HCT116 (cell line): ENCODE measurements around the gene TMEM9. TPM values are rescaled to one million over a fixed set of nuclear protein-coding genes. Genes with fewer than 3 reads are reported as not detected.

ENCODE experiments used
- ATAC-seq: fragments of 200-7000 bp; cut with Tn5 transposase; 2 replicates; pipeline ENCODE4 v1.9.1; 2020; ENCODE audit warnings: mild to moderate bottlenecking, moderate library complexity
- BruUV-seq: library from RNA; stranded (reverse); fragments of 400-500 nt; replicated peaks from 2 replicates; lab custom pipeline; 2021; lab: Mats Ljungman, UMichigan
- CTCF ChIA-PET: fragments of 300-600 bp; sonication (Branson Sonifier 250); formaldehyde crosslinking; loops from one replicate; lab custom pipeline; 2021; ENCODE audit warnings: antibody characterized with exemption; lab: Charles Lee
- POLR2A ChIA-PET: fragments of 300-600, 350-600 bp; sonication (Branson Sonifier 250); formaldehyde crosslinking; loops from one replicate; lab custom pipeline; 2021; ENCODE audit warnings: antibody characterized with exemption; lab: Charles Lee
- RAD21 ChIA-PET, 2 experiments: fragments of 300-600 bp; sonication (Branson Sonifier 250); formaldehyde crosslinking; loops; one replicate each; lab custom pipeline; 2023; ENCODE audit warnings: low total read pairs in 2 of 2; ENCODE audit not compliant: uncharacterized antibody in 2 of 2, unreplicated experiment in 2 of 2, low non-redundant PET in 1 of 2; lab: Charles Lee
- DNase-seq: peaks from one replicate; pipeline ENCODE4 v3.0.0-alpha.2; 2010; ENCODE audit warnings: low read depth, low spot score
- H2AFZ ChIP-seq: fragments of 200-600 bp; shearing (Covaris generic), sonication (generic); 2 replicates; pipeline ENCODE4 v1.6.1; 2017; ENCODE audit warnings: low read depth, mixed run types, mixed read lengths, antibody characterized with exemption, low read length; ENCODE audit not compliant: poor library complexity, severe bottlenecking
- H3K27ac ChIP-seq: 2 replicates; pipeline ENCODE4 v1.5.1; 2012; ENCODE audit warnings: low read depth, low read length
- H3K27me3 ChIP-seq: fragments of 200-600 bp; sonication (generic); 2 replicates; pipeline ENCODE4 v1.6.1; 2016; ENCODE audit warnings: mixed run types, low read length, mixed read lengths; ENCODE audit not compliant: insufficient read depth
- H3K36me3 ChIP-seq, 2 experiments: fragments of 200-500 bp in 1 of 2; fragments of 200-600 bp in 1 of 2; sonication (Bioruptor generic) in 1 of 2; sonication (generic) in 1 of 2; 2 replicates each; pipeline versions ENCODE4 v1.5.1 to v1.6.1; 2014 to 2016; ENCODE audit warnings: low read length in 2 of 2, inconsistent platforms in 1 of 2, mixed read lengths in 1 of 2, mixed run types in 1 of 2; ENCODE audit not compliant: insufficient read depth in 2 of 2, control insufficient read depth in 1 of 2
- H3K4me1 ChIP-seq, 2 experiments: fragments of 200-600 bp in 1 of 2; sonication (generic) in 1 of 2; 2 replicates each; pipeline versions ENCODE4 v1.5.1 to v1.6.1; 2012 to 2017; ENCODE audit warnings: low read length in 2 of 2, inconsistent platforms in 1 of 2, mild to moderate bottlenecking in 1 of 2, mixed read lengths in 1 of 2, mixed run types in 1 of 2, moderate library complexity in 1 of 2; ENCODE audit not compliant: insufficient read depth in 2 of 2, control insufficient read depth in 1 of 2
- H3K4me2 ChIP-seq: fragments of 200-600 bp; sonication (generic); 2 replicates; pipeline ENCODE4 v1.6.1; 2017; ENCODE audit warnings: mixed run types, low read length, mixed read lengths
- H3K4me3 ChIP-seq, 2 experiments: fragments of 200-600 bp in 1 of 2; sonication (generic) in 1 of 2; replicated peaks in 1 of 2; 2 replicates each; pipeline ENCODE4 v1.5.1; 2011 to 2016; ENCODE audit warnings: low read length in 2 of 2, control low read depth in 1 of 2, low read depth in 1 of 2, mild to moderate bottlenecking in 1 of 2, mixed read lengths in 1 of 2, mixed run types in 1 of 2
- H3K79me2 ChIP-seq: fragments of 200-600 bp; sonication (generic); 2 replicates; pipeline ENCODE4 v1.6.1; 2017; ENCODE audit warnings: mild to moderate bottlenecking, mixed run types, low read length, moderate library complexity, mixed read lengths; ENCODE audit not compliant: insufficient read depth
- H3K9ac ChIP-seq: fragments of 200-600 bp; sonication (generic); 2 replicates; pipeline ENCODE4 v1.6.1; 2016; ENCODE audit warnings: low read length, mixed read lengths
- H3K9me2 ChIP-seq: fragments of 200-600 bp; sonication (generic), shearing (Covaris generic); 2 replicates; pipeline ENCODE4 v1.6.1; 2017; ENCODE audit warnings: mixed run types, mild to moderate bottlenecking, moderate library complexity; ENCODE audit not compliant: insufficient read depth
- H3K9me3 ChIP-seq, 2 experiments: fragments of 200-500 bp in 1 of 2; fragments of 200-600 bp in 1 of 2; sonication (Bioruptor generic) in 1 of 2; sonication (generic) in 1 of 2; 2 replicates each; pipeline ENCODE4 v1.6.1; 2014 to 2017; ENCODE audit warnings: low read length in 2 of 2, mixed read lengths in 2 of 2, inconsistent platforms in 1 of 2, low read depth in 1 of 2, mild to moderate bottlenecking in 1 of 2, mixed run types in 1 of 2, moderate library complexity in 1 of 2; ENCODE audit not compliant: control insufficient read depth in 1 of 2, insufficient read depth in 1 of 2
- H4K20me1 ChIP-seq: fragments of 200-600 bp; sonication (generic), shearing (Covaris generic); 2 replicates; pipeline ENCODE4 v1.6.1; 2017; ENCODE audit warnings: mixed run types, mild to moderate bottlenecking, moderate library complexity; ENCODE audit not compliant: insufficient read depth
- ATF3 ChIP-seq: IDR thresholded peaks from 2 replicates; pipeline ENCODE4 v1.6.1; 2012
- CBX3 ChIP-seq: IDR thresholded peaks from 2 replicates; pipeline ENCODE4 v1.6.1; 2012; ENCODE audit warnings: low read depth
- CEBPB ChIP-seq: IDR thresholded peaks from 2 replicates; pipeline ENCODE4 v1.6.1; 2012; ENCODE audit warnings: low read depth
- ELF1 ChIP-seq: IDR thresholded peaks from 2 replicates; pipeline ENCODE4 v1.6.1; 2012; ENCODE audit warnings: low read depth, borderline replicate concordance
- EZH2 ChIP-seq: fragments of 200-600 bp; sonication (generic); IDR thresholded peaks from 2 replicates; pipeline ENCODE4 v1.6.1; 2017; ENCODE audit warnings: antibody characterized with exemption, mixed run types
- EZH2phosphoT487 ChIP-seq: fragments of 200-600 bp; IDR thresholded peaks from 2 replicates; pipeline ENCODE4 v1.6.1; 2018; ENCODE audit warnings: antibody characterized with exemption, borderline replicate concordance
- FOSL1 ChIP-seq: IDR thresholded peaks from 2 replicates; pipeline ENCODE4 v1.6.1; 2012; ENCODE audit warnings: low read depth
- POLR2AphosphoS5 ChIP-seq: IDR thresholded peaks from 2 replicates; pipeline ENCODE4 v1.6.1; 2011; ENCODE audit warnings: mild to moderate bottlenecking, low read depth, low read length, moderate library complexity
- RAD21 ChIP-seq: IDR thresholded peaks from 2 replicates; pipeline ENCODE4 v1.6.1; 2012; ENCODE audit warnings: low read depth, mild to moderate bottlenecking
- SIN3A ChIP-seq: IDR thresholded peaks from 2 replicates; pipeline ENCODE4 v1.6.1; 2012; ENCODE audit warnings: low read depth
- SP1 ChIP-seq: IDR thresholded peaks from 2 replicates; pipeline ENCODE4 v1.6.1; 2012; ENCODE audit warnings: low read depth
- SRF ChIP-seq: IDR thresholded peaks from 2 replicates; pipeline ENCODE4 v1.6.1; 2012; ENCODE audit warnings: low read depth
- TCF7L2 ChIP-seq: IDR thresholded peaks from 2 replicates; pipeline ENCODE4 v1.7.0; 2011; ENCODE audit warnings: borderline replicate concordance, inconsistent platforms; ENCODE audit not compliant: insufficient read depth, insufficient read length; ENCODE audit errors: extremely low read depth
- YY1 ChIP-seq: IDR thresholded peaks from 2 replicates; pipeline ENCODE4 v1.6.1; 2011; ENCODE audit warnings: low read length, low read depth, moderate library complexity, mild to moderate bottlenecking; ENCODE audit not compliant: insufficient replicate concordance; ENCODE audit errors: extremely low read depth
- ZFX ChIP-seq: fragments of 450-650 bp; IDR thresholded peaks from 2 replicates; pipeline ENCODE4 v1.6.1; 2017
- ZNF274 ChIP-seq: fragments of 200-500 bp; sonication (Bioruptor generic); IDR thresholded peaks from 2 replicates; pipeline ENCODE4 v1.6.1; 2014; ENCODE audit warnings: mild to moderate bottlenecking, low read depth, low read length, inconsistent platforms
- intact Hi-C: fragments of 100-400 bp; cut with micrococcal nuclease; formaldehyde crosslinking; loops from 2 replicates; pipeline ENCODE4 v1.10.0; 2022
- total RNA-seq: library from RNA; stranded (reverse); gene quantifications from one replicate; pipeline ENCODE4 v1.2.1, GENCODE V29; 2021; ENCODE audit not compliant: unreplicated experiment
- TF ChIP-seq, protein P1 (sequence below), 3 experiments: fragments of 200-600 bp in 1 of 3; sonication (generic) in 1 of 3; IDR thresholded peaks in 2 of 3; conservative IDR thresholded peaks in 1 of 3; 2 replicates each; pipeline ENCODE4 v1.5.1; 2012 to 2017; ENCODE audit warnings: low read depth in 2 of 3, low read length in 2 of 3, antibody characterized with exemption in 1 of 3, borderline replicate concordance in 1 of 3, control low read depth in 1 of 3, mild to moderate bottlenecking in 1 of 3, mixed read lengths in 1 of 3, mixed run types in 1 of 3, moderate library complexity in 1 of 3; ENCODE audit not compliant: insufficient read depth in 1 of 3

Gene TMEM9
- total RNA-seq, 1 experiment from 2014 or later: 66.3 TPM

DNA sequence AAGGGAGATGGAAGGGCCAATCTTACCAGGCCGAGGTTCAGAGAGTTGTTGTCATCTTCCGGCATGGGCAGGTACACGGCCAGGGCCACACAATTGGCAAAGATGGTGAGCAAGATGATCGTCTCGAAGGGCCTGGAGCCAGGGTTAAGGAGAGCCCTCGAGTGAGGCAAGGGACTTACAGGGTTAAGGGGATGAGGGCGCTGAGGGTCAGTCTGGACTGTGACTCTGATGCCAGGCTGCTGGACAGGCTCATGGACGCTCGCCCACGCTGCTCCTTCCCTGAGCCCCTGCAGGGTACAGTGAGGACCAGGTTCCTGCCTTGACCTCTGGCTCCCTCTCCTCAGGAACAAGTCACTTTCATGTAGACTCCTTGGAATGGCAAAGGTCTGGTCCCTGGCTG, 44.1 kb downstream of the TMEM9 start:
- Histone ChIP-seq H3K36me3 (no peaks in the 10 kb centered on the region), H3K9me3 (no peaks in the 10 kb centered on the region), H3K4me3 (no peak overlapping the region), H4K20me1 (no peaks in the 10 kb centered on the region), H2AFZ (no peak overlapping the region), H3K27me3 (no peaks in the 10 kb centered on the region), H3K79me2 (no peaks in the 10 kb centered on the region), H3K9me2 (no peaks in the 10 kb centered on the region), H3K27ac (no peak overlapping the region), H3K9ac (no peak overlapping the region), H3K4me1 (peaks cover 6 to 12% of the 10 kb centered on the region in 2 experiments; a peak in 3 of 4 replicates), H3K4me2 (no peak overlapping the region)
- BruUV-seq: no TSS peak
- ChIA-PET CTCF (no interaction called here), RAD21 (no interaction called here), POLR2A (no interaction called here)
- ATAC-seq (no peak), DNase-seq (no peak)
- intact Hi-C loops: no loop called here
- TF ChIP-seq ATF3: no peak
- no peak for TF ChIP-seq EZH2
- TF ChIP-seq, protein P1, sequence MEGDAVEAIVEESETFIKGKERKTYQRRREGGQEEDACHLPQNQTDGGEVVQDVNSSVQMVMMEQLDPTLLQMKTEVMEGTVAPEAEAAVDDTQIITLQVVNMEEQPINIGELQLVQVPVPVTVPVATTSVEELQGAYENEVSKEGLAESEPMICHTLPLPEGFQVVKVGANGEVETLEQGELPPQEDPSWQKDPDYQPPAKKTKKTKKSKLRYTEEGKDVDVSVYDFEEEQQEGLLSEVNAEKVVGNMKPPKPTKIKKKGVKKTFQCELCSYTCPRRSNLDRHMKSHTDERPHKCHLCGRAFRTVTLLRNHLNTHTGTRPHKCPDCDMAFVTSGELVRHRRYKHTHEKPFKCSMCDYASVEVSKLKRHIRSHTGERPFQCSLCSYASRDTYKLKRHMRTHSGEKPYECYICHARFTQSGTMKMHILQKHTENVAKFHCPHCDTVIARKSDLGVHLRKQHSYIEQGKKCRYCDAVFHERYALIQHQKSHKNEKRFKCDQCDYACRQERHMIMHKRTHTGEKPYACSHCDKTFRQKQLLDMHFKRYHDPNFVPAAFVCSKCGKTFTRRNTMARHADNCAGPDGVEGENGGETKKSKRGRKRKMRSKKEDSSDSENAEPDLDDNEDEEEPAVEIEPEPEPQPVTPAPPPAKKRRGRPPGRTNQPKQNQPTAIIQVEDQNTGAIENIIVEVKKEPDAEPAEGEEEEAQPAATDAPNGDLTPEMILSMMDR (IDR thresholded peaks at IDR 0.05 in 2 of 3, conservative IDR thresholded peaks at IDR 0.05 in 1 of 3; ENCODE audit: borderline replicate concordance in 1 of 3, insufficient read depth in 1 of 3, low read depth in 2 of 3, low read length in 2 of 3): no peak
- no peak for TF ChIP-seq SP1
- TF ChIP-seq ZNF274: no peak
- TF ChIP-seq ZFX: no peak

- Histone ChIP-seq H4K20me1 (no peaks in the 10 kb centered on the region), H3K4me3 (no peak overlapping the region), H3K9me3 (no peaks in the 10 kb centered on the region), H3K4me2 (no peak overlapping the region), H3K9ac (no peak overlapping the region), H3K27me3 (no peaks in the 10 kb centered on the region), H3K27ac (no peak overlapping the region), H3K36me3 (no peaks in the 10 kb centered on the region), H2AFZ (no peak overlapping the region), H3K4me1 (peaks cover 6 to 8% of the 10 kb centered on the region in 2 experiments; a peak in 3 of 4 replicates), H3K9me2 (no peaks in the 10 kb centered on the region), H3K79me2 (no peaks in the 10 kb centered on the region)
- ChIA-PET RAD21 (no interaction called here), POLR2A (no interaction called here), CTCF (interaction anchor here (0.9 kb wide), 1 partner anchor 10 kb away, joined by 3 read pairs; no protein-coding TSS in a partner anchor)
- ATAC-seq: no peak
- no peak for DNase-seq
- intact Hi-C loops: no loop called here
- no TSS peak for BruUV-seq
- TF ChIP-seq CEBPB: no peak
- TF ChIP-seq EZH2phosphoT487: no peak
- TF ChIP-seq RAD21: no peak
- no peak for TF ChIP-seq ATF3
- no peak for TF ChIP-seq YY1
- no peak for TF ChIP-seq TCF7L2
- no peak for TF ChIP-seq SIN3A
- no peak for TF ChIP-seq POLR2AphosphoS5
- TF ChIP-seq SRF: no peak
- TF ChIP-seq ZNF274: no peak
- no peak for TF ChIP-seq ELF1
- TF ChIP-seq ZFX: no peak
- no peak for TF ChIP-seq CBX3
- no peak for TF ChIP-seq FOSL1
These were observed 44.6 kb downstream of the TMEM9 start for GRCh38 chr1:201109651-201110050.
